Prostate gland (tissue), 2 donors: ENCODE results near the gene TGIF1.

ENCODE experiments used
- CTCF ChIP-seq, 4 experiments: fragments of 200-600 bp in 2 of 4; fragments of 450-650 bp in 2 of 4; sonication (generic) in 2 of 4; IDR thresholded peaks; 1 replicate in 3 of 4; 2 replicates in 1 of 4; pipeline ENCODE4 v1.5.1; 2016 to 2019; ENCODE audit warnings: antibody characterized with exemption in 4 of 4, mild to moderate bottlenecking in 2 of 4, moderate library complexity in 2 of 4
- POLR2A ChIP-seq: fragments of 450-650 bp; IDR thresholded peaks from one replicate; pipeline ENCODE4 v1.6.1; 2016; ENCODE audit warnings: antibody characterized with exemption, mild to moderate bottlenecking

GRCh38 chr18:3460823-3461398 lies 10.9 kb downstream of the TGIF1 start:
- no peak for TF ChIP-seq CTCF (IDR thresholded peaks at IDR 0.05)
- TF ChIP-seq POLR2A, result no peak
